Measurements from ENCODE around the gene TBCB.
"Not testable (repeated sequence)": the region's sequence is repeated elsewhere in the genome, so short reads cannot be mapped to it uniquely, and the experiment has no call there.

Gene TBCB

DNA sequence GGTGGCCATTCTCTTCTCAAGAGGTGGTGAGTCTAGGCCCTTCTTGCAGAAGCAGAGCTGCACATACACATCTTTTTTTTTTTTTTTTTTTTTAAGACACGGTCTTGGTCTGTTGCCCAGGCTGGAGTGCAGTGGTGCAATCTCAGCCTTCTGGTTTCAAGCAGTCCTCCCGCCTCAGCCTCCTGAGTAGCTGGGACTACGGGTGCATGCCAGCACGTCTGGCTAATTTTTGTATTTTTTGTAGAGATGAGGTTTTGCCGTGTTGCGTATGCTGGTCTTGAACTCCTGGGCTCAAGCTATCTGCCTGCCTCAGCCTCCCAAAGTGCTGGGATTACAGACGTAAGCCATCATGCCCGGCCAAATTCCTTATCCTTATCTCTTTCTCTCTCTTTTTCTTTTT lies 58.6 kb downstream of the TBCB start:
- not testable (repeated sequence) for DNase-seq (ENCODE audit: low read depth in 2 of 2)
